HuH-7.5 (cell line): ENCODE results near the gene AQP12A.

ENCODE experiments used
- DNase-seq: peaks from one replicate; pipeline ENCODE4 v3.0.0; 2011; ENCODE audit warnings: low spot score

AQP12A gene

DNA sequence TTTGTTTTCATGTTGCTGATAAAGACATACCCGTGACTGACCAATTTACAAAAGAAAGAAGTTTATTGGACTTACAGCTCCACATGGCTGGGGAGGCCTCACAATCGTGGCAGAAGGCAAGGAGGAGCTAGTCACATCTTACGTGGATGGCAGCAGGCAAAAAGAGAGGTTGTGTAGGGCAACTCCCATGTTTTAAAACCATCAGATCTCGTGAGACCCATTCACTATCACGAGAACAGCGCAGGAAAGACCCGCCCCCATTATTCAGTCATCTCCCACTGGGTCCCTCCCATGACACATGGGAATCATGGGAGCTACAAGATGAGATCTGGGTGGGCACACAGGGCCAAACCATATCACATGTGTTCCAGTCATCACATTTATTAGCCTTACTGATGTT, 16.8 kb downstream of the AQP12A start:
- no peak for DNase-seq

DNA sequence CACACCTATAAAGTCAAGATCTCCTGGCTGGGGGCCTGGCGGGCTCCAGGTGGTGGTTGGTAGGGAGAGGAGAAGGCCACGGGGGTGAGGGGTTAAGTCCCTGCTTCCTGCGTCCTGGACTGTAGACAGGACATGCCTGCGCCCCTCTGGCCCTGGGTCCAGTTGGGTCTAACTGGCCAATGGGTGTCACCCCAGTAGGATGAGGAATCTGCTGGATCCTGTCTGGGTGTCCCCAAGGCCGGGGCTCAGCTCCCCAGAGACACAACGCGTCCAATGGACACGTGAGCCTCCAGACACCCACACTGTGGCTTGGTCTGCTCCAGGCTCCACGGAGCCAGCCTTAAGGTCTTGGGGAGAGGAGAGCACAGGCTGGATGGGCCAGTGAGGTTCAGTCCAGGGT, 19.6 kb downstream of the AQP12A start:
- no peak for DNase-seq

GRCh38 chr2:240711701-240712100, 20.0 kb downstream of the AQP12A start:
- no peak for DNase-seq

DNA sequence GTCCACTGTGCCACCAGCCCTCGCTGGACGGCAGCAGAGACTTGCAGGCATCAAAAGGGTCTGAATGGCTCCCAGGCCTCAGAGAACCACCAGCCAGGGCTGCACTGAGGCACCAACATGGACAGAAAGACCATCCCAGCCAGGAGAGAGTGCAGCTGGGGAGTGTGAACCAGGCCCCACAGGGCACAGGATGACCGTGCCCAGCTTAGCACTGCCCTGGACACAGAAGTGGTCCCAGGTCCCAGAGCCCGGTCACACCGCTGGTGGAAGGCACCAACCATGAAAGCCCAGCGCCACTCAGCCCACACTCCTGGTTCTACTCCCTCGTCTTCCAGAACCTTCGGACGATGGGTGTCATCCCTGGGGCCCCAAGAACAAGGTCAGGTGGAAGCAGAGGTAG, 20.5 kb downstream of the AQP12A start:
- no peak for DNase-seq

DNA sequence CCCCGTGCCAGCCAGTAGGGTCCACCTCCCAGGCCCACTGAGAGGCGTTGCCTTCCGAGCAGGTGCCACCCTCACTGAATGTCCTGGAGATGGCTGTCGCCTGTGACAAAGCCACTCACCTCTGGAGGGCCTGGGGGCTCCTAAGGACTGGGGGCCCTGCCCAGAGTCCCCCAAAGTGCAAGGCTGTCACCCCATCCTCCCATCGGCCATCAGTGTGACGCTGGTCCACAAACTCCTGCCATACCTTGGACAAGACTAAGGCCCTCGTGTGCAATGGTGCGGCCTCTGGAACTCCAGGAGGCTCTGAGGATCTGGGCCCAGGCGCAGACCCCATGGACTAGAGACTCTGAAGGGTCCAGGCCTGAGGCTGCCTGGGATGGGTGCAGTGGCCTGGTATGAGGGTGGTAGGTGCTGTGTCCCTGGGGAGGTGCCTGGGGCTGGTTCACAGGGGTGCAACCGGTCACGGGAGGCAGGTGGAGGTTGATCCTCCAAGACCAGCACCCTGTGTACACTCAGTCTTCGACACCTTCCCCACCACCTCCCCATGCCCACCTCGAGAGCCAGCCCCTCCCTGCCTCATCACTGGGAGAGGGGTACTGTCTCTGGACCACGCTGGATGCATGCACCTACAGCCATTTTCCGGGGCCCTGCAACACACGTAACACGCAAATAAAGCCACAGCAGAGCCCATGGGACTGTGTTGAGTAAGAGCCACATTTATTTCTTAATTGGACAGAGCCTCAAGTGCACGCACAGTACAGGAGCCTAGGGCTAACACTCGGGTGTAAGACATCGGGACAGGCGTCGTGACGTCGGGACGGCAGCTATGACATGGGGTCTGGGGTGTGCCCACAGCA, 21.6 kb downstream of the AQP12A start:
- DNase-seq = no peak

GRCh38 chr2:240713928-240714746, 22.5 kb downstream of the AQP12A start:
- DNase-seq = no peak

DNA sequence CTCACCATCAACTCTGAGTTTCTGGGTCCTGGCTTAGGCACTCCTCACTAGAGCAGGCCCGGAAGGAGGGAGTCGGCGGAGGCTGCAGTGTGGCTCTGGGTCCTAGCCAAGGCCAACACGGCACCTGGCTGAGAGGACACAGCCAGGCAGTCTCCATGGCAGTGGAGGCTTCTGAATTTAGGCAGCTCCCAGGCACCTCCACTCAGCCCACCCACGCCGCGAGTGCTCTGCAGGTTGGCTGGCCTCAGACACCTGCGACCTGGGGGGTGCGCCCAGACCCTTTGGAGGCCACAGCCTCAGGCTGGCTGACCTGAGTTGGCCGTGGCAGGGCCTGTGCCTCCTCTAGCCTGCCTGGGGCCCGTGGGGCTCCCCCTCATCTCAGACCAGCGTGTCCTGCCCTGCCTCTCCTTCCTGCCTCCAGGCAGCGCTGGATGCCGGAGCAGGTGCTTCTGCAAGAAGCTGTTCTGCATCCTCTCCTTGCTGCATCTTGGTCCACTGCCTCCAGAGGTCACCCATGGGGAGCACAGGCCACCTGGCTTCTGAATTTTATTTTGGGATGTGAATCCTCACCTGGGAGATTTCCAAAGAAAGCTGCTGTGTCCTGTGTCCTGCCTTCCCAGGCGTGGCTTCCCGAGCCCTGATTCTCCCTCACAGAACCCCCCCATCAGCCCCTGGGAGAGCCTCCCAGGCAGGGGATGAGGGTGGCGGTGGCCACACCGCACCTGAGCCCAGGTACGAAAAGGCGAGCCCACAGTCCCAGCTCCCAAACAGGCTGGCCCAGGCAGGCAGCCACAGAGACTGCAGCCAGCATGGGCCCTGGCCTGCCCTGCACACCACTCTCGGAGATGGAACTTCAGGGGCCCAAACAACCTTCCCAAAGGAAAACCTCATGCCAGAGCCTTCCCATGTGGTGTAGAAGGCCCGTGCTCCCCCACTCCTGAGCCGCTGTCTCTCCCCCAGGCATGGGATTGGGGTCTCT, 23.4 kb downstream of the AQP12A start:
- DNase-seq = no peak

DNA sequence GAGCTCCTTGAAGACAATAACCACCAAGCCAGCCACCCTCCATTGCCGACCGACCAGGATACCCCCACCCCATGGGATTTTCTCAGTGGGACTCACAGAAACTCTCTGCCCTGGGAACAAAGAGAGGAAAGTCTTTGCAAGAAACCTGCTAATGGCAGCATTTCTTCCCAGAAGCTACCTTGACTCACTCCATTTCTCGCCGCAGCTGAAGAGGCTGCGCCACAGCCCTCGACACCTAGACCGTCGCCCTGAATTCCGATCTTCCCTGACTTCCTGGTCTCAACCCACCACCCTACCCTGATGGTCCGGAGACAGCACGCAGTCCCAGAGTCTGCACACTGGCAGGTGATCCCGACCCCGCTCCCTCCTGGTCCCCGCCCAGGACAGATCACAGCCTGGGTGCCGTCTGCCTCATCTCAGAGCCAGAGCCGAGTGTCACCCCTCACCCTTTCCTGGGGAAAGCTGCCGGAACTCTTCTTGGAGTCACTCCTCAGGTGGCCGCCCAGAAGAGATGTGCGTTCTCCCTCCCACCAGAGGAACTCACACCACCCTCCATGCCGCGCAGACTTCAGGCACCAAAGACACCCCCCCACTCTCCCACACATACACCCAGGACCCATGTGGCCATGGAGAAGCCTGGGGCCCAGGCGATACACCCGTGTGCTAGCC, 24.6 kb downstream of the AQP12A start:
- DNase-seq = no peak

- no peak for DNase-seq
Measured at GRCh38 chr2:240717181-240717641, 25.5 kb downstream of the AQP12A start.

DNA sequence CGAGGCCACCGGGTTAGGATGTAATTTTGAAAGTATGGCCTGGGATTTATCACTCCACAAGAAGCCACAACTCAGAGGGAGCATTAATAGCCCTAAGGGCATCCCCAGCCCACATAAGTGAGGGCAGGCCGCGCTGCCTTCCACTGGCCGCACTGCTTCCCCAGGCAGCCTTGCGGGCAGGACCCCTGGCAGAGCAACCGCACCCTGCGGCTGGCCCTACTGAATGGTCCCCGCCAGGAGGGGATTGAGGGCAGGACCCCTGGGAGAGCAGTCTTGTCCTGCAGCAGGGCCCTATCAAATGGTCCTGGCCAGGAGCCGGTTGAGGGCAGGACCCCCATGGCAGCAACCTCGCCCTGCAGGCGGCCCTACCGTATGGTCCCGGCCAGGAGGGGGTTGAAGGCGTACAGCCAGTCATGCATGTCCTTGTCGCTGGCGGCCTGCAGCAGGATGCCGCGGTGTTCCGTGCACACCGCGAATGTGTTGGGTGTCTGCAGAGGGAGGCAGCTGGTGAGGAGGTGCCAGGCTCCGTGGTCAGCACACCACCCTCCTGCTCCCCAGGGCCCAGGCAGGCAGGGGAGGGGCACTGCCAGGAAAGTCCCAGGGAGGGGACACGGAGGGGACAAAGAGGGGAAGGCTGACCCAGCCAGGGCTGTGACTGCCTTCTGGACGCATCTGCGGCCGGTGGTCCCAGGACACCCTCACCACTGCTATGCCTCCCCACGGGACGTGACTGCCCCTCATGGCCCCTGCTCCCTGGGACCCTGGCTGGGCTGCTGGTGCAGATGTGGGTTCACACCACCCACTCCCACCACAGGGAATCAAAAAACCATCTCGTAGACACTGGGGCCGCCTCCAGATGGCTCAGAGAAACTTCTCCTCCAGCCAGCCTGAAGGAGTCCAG, 26.3 kb downstream of the AQP12A start:
- DNase-seq = no peak

DNA sequence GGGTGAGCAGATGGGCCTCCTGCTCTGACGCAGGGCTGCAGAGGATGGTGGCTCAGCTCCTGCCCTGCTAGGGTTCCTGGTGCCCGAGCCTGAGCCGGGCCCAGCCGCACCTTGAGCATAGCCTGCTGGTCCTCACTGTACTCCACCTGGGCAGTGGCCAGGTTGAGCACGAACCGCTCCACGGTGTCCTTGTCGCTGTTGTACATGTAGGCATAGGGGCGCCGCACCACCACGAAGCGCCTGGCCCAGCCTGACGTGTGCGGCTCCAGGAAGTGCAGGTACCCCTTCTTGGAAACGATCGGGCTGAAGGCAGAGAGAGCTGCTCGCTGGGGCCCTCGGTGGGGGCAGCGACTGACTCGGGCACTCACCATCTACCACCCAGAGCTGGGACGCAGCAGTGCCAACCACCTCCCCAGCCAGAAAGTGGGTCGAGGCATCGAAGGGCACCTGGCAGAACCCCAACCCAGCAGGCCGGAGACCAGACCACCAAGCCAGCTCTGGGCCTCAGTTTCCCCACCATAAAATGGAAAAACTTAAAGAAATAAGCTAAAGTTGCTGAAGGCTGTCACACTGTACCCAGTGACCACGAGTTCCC, 27.3 kb downstream of the AQP12A start:
- no peak for DNase-seq

DNA sequence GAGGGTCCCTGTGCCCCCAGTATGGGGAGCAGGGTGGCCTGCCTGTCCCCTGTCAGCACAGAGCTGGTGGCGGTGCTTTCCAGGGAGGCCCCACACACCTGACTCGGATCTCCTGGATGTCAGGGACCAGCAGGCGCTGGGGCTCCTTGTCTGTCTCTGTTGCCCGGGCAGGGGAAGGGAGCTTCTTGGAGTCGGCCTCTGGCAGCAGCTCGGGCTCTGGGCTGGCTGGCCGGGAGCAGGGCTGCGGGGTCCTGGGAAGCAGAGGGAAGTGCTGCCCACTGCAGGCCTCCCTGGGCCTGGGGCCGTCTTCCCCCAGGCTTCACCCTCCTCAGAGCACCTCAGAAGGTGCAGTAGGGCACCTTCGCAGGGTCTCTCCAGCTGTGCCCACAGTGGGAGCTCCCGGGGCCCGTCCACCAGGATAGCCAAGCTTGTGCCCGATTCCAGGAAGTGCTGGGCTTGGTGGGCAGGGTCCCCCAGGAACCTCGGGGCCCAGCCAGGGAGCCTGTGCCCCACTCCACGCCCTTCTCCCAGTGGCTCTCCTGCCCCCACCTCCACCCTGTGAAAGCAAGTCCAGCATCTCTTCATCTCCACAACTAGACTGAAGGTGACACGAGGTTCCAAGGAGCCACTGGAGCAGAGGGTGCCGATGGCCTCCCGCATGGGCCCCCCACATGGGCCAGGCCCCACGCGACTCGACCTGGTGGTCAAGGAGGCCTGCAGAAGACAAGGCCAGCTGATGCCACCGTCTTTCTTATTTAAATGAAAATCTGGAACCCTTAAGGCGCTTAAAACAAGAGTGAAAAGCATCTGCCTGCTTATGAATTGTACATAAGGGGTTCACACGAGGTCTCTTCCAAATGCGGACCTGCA, 28.2 kb downstream of the AQP12A start:
- DNase-seq = no peak

- no peak for DNase-seq
Measured at GRCh38 chr2:240720686-240721595, 29.3 kb downstream of the AQP12A start.

DNA sequence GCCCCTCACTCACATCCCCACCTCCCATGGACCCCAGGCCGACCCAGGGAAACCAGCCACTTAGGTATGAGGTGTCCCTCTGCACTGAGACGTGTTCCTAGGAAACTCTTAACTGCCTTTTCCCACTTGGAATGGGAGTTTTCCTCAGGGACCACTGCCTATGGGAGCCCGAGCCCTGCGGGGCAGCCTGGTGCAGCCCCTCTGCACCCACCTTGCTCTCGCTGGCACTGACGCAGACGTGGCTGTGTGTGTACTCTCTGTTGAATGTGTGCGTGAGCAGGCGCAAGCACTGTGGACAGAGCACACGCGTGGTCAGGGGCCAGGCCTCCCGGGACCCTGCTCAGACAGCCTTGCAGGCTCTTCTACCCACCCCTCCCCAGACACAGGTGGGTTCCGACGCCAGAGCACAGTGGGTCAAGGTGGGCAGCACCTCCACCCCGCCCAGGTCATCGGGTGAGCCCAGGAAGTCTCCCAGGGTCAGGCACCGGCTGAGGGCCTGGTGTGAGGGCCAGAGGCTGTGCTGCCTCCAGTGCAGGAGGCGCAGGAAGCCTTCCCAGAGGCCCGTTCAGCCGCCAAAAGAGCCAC, 30.0 kb downstream of the AQP12A start:
- DNase-seq = no peak

DNA sequence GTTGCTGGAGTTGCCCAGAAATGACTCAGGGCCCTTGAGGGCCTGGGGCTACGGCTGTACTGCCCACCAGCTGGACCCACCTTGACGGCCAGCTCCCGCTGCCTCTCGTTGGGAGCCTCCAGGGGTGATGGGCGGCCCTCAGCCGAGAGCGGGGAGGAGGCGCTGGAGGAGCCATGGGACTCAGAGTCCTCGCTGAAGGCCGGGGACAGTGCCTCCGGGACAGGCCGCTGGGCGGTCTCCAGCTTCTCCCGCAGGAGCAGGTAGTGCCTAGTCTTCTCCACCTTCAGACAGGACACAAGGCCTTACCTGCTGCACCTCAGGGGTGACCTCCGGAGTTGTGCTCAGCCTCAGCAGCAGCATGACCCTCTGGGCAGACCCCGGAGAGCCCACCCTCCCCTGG, 30.7 kb downstream of the AQP12A start:
- no peak for DNase-seq

- DNase-seq = no peak
Measured at GRCh38 chr2:240722796-240723735, 31.4 kb downstream of the AQP12A start.
